Bone marrow (tissue), 2 donors: ENCODE measurements around the gene CACNA1D.

ENCODE experiments used
- DNase-seq, 2 donors: peaks; one replicate each; lab custom pipeline; 2025; lab: John Stamatoyannopoulos, UW

The CACNA1D gene

DNA sequence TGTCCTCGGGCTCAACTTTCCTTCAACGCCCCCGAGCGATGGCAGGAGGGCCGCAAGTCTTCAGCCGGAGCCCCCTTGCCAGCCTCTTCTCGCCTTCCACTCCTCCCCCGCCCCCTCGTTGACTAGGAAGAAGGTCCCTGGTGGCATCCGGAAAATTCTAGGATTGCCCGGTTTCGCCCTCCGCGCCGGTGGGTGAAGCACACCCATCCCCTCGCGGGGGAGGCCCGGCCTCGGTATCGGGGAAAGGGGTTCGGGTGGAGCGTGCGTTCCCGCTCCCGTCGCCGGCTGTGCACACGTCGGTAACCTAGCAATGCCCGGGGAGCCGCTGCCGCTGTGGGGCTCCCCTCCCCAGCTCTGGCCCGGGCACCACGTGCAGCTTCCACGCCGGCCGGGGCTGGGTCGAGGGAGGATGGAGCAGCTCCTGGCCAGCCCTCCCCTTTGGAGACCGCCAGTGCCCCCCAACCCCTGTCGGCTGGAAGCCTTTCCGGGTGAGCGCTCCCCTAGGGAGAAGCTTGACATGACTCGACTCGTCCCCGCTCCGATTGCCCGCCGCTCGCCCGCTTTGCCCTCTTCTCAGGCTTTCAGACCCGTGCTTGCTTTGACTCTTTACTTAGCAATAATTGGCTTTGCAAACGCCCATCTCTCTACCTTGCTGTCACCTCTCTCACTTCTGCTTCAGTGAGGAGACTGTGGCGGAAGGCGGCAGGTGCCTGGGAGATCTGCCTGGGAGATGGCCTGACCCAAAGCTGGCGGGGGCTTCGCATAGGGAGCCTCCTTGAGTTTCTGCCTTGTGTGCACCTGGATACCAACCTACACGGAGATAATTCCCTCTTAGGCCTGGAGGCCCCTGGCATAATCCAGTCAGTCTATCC is 1.3 kb downstream of the CACNA1D start:
- no peak for DNase-seq

DNA sequence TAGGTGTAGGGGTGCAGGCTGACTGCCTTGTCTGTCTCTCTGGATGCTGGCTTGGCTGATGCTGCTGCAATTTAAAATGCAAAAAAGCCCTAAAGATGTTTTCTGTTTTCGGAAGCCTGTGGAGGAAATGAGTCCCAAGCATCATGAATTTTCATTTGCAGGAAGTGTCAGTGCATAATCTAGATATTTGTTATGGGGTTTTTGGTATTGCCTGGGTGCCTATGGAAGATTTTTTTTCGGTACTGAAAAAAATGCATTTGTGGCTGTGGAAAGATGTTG is 1.9 kb downstream of the CACNA1D start:
- no peak for DNase-seq

DNA sequence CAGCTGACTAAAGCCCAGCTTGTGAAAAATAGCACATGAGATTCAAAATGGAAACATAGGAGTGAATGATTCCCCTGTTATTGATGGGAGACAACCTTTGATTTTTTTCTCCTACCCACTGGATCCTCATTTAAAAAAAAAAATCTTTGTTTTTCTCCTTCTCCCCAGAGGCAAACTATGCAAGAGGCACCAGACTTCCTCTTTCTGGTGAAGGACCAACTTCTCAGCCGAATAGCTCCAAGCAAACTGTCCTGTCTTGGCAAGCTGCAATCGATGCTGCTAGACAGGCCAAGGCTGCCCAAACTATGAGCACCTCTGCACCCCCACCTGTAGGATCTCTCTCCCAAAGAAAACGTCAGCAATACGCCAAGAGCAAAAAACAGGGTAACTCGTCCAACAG is 2.6 kb downstream of the CACNA1D start:
- DNase-seq, result no peak

DNA sequence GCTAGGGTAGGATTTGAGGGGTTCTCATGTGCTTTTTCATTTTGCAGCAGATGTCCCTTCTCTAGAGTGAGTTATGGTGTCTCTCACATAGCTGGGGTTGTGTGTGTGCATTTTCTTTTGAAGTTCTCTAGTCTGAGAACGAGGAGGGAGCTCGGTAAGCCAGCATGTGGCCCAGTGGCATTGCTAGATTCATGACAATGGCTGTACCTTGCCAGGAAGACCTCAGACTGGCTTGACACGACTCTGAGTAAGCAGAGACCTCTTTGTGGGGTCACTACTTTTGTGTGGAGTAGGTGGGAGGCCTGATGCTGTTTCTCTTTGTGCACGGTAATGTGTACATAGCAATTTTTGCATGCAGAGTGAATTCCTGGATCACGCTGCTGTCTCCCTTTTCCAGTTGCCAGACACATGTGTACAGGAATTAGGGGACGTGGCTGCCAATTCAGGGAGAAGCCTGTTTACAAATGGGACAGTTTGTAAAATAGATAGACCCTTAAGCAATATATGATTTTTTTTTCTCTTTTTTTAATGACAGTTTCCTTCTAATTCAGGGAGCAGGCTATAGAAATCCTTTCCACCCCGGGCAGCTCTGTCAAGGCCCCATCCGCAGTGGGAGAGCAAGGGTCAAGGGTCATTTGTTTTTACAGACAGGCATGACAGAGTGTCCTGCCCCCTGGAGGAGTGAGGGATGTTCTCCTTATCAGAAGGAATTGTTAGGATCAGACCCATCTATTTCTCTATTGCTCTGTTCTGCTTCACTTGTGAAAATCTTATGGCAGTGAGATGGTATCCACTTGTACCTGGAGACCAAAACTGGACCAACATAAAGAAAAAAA is 4.6 kb downstream of the CACNA1D start:
- DNase-seq, result no peak

DNA sequence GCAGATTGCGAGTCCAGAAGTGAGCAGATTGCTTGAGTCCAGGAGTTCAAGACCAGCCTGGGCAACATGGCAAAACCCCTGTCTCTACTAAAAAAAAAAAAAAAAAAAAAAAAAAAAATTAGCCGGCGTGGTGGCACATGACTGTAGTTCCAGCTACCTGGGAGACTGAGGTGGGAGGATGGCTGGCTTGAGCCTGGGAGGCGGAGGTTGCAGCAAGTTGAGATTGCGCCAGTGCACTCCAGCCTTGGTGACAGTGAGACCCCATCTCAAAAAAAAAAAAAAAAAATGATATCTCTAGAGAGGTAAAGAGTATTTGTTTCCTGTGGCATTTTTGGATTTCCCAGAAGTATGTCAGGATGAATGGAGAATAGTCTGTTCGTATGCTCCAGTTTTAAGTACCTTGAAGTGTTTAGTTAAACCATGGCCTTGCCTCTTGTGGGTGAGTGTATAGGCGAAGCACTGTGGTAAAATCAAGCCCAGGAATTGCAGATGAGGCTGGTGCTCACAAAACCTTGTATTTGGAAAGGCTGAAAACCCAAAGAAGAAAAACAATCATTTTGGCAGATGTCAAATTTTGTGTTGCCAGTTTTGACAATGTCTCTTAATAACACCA is 5.9 kb downstream of the CACNA1D start:
- DNase-seq, result no peak

DNA sequence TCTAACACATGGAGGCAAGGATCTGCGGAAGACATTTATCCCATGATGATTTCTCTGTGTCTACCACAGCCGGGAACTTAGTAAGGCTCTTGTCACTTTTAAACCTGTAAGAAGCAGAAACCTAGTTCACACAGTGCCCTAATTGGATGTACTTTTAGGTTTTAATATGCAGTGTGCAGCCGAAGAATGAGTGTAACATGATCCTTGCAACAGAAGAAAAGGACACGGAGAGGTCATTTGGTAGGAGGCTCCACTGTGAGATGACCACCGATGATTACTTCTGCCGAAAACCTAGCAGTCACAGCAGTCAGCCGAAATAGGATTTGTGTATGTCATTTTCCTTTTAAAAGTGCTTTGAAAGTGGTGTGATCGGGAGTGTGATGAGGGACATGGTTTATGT is 6.8 kb downstream of the CACNA1D start:
- no peak for DNase-seq

DNA sequence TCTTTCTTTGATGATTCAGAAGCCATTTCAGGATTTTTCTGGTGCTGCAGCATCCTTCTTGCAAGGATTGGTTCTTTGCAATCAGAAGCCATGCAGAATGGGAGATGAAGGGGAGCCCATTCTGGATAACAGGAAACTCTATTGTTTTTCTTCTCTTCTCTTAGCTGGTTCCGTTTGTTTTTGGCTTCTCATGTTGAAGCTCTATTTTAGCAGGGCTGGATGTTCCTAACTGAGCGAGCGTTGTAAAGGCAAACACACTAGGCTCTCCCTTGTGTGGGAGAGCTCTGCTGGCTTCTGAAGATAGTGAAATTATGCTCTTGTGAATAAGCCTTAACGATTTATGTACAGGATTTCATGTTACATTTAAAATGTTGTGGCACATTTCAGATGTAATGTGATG is 8.3 kb downstream of the CACNA1D start:
- no peak for DNase-seq

DNA sequence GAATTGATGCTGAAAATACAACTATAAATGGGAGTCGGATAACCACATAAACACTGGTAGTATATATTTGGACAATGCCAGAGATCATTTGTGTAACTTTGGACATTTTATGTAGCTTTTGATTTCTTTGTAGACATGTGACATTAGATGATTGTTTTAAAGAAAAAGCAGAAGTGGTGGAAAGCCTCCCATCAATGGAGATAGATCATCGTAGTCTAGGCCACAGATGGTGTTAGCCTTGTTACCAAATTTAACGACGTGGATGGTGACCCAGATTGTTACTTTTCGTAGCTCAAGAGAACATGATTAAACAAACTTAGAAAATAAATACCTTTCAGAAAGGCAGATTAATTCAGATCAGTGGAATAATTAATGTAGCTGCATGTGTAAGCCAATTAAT is 8.8 kb downstream of the CACNA1D start:
- DNase-seq, result no peak

DNA sequence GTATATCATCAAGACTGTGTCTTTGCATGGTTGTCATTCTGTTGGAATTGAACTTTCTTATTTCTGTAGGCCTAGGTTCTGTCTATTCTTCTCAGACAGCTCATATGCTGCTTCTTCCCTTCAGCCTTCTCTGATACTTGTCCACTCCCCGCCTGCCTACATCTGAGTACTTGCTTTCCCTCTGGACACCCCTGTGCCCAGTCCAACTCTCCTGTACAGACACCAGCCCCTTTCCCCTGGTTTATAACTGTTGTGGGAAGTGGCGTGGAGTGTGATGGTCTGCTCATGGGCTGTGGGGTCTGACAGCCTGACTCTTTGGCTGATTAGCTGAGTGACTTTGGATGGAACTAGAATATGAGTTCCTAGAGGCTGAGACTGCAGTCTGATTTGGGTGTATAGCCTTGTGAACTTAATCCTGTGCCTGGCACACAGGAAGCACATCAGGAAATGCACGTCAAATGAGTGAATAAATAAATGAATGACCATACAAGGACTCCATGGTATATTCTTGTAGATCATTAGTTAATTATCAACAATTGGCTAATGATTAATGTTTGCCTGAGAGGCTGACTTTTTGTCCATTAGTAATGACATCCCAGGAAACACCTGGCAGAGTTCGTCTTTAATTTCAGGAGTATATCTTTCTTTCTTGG is 11.8 kb downstream of the CACNA1D start:
- DNase-seq, result no peak

DNA sequence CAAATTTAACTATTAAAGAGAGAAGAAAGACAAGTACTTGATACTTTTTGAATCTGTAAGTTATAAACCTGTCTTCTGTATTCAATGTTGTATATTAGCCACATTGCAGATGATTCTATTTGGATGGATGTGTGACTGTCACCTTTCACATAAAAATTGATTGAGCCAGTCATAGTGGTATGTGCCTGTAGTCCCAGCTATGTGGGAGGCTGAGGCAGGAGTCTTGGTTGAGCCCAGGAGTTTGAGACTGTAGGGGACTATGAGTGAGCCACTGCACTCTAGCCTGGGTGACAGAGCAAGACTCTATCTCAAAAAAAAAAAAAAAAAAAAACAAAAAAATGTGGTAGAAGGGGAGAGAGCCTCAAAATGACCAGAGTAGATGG is 12.3 kb downstream of the CACNA1D start:
- DNase-seq, result no peak

DNA sequence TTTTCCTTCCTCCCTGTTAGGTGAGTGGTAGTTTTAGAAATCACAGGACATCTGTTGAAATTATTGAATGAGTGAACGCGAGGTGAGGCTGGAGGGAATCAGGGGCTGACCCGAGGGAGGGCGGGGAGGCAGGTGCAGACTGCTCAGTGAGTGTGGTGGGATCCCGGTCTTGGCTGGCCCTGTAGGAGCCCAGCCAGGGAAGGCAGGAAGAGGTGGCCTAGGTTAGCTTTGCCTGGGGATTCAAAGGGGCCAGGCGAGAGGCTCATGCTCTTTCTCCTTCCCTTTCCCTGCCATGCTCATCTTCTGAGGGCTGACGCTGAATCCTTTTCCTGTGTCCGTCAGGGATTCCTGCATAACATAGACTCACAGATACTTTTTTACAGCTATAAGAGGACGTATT is 15.1 kb downstream of the CACNA1D start:
- no peak for DNase-seq

DNA sequence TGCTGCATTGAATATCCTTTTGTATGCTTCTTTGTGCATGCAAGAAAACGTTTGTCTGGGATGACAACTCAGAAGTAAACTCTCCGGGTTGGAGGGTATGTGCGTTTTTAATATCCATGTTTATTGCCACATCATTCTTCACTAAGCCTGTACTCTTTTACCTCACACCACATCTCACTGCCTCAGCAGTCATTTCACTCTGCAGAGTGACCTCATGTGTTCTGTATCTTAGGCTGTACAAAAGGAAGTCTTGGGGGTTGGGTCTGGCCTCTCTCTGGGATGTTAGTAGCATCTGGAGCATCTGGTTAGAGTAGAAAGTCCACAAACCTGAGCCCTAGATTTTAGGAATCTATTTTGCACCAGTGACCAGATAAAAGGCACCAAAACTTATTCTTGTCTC is 16.1 kb downstream of the CACNA1D start:
- no peak for DNase-seq

DNA sequence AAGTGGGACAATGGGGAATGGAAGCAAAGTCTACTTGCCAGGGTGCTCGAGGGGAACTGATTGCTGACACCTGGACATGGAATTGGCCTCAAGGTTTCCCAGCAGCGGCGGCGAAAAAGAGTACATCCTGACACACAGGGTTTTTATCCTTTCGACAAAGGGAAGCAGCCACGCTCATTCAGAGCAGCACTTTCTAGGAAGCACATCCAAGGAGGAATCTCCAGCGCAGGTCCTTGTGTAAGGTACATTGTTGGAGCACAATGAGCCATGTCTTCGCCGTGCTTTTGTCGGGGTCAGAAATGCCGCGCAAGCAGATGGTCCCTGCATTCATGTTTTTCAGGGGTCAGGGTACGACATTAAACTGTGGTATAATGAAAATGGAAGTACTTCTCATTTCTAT is 16.8 kb downstream of the CACNA1D start:
- no peak for DNase-seq

DNA sequence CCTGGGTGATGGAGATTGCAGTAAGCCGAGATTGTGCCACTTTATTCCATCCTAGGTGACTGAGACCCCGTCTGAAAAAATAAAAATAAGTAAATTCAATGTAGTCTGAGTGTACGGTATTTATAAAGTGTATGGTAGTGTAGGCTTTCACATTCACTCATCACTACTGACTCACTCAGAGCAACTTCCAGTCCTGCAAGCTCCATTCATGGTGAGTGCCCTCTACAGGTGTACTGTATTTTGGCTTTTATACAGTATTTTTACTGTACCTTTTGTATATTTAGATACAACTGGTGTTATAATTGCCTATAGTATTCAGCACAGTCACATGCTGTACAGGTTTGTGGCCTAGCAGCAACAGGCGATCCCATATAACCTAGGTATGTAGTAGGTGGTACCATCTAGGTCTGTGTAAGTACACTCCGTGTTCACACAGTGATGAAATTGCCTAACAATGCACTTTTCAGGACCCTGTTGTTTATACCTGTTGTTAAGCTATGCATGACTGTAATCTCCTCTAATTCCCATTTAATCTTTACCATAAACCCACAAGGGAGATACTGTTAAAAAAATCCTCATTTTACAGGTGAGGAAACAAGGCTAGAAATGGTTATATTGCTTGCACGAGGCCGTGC is 19.3 kb downstream of the CACNA1D start:
- no peak for DNase-seq

DNA sequence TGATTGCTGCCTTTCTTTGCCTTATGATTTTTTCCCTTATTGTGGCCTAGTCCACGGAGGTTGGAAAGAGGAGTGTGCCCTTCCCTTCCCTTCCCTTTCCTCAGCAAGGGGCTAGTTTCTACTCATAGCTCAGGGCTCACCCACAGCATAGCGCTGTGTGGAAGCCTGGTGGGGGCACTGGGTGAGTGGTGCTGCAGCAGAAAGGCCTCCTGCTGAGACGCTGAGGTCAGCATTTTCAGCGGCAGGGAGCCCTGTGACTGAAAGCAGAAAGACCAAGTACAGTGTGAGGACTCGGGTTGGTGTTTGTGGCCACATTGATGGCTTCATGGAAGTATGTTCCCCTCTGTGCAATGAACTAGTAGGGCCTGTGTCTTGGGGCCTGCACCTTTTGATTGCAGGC is 21.9 kb downstream of the CACNA1D start:
- no peak for DNase-seq

DNA sequence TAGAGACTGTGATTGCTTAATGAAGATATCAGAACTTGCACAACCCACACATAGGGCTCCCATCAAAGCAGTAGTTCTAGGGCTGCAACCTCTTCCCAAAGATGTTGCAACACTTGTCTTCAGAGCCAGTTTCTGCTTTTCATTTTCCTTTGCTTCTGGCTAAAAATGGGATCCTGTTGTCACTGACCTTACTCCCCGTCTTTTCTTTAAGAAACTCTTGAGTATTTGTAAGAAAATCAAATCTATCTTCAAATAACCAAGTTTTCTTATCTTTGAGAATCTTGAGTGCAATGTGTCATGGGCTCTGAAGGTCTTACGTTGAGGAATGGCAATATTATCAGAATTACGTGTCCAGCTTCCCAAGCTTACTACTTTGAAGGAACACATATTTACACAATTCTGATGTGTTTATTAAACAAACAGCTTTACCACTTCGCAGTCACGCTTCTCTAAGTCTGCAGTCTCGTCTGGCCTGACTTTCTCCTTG is 24.1 kb downstream of the CACNA1D start:
- DNase-seq, result no peak

DNA sequence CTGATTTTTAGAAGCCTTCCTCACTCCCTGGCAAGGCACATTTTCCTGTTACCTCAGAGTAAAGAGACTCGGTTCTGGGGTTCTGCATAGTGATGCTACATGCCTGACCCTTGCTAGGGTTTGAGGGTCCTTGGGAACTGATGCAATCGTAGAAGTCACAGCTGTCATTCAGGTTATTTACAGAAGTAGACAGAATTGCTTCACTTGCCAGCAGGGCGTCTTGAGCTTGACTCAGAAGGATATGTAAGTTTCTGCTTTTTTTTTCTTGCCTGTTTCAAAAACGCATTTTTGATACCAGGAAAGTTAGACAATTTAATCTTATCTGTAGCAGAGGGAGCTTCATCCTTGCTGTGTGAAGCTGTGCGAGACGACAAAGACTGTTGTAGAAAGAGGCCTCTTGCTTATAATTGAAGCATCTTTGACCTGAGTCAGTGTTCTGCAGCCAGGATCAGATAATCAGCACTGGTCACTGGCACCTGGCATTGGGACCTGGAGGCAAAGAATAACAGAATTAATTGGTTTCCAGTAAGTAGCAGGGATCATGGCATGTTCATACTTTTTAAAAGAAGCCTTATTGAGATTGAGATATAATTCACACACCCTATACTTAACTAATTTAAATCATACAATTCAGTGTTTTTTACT is 24.8 kb downstream of the CACNA1D start:
- no peak for DNase-seq

DNA sequence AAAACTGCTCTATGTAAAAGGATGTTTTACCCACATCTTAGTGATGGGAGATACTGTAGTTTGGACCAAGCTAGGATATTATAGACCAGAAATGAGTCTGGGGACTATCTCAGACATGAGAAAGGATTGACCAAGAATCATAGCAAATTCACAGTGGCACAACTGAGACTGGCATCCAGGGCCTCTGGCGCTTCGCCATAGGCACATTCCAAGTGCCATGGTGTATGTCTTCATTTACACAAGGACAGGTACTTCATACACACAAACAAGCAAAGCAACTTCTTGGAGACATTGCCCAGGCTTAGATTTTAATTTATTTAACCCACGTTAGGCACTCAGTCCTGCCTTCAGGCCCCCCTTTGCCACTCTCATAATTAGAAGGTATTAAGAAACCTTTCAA is 28.9 kb downstream of the CACNA1D start:
- DNase-seq, result no peak

DNA sequence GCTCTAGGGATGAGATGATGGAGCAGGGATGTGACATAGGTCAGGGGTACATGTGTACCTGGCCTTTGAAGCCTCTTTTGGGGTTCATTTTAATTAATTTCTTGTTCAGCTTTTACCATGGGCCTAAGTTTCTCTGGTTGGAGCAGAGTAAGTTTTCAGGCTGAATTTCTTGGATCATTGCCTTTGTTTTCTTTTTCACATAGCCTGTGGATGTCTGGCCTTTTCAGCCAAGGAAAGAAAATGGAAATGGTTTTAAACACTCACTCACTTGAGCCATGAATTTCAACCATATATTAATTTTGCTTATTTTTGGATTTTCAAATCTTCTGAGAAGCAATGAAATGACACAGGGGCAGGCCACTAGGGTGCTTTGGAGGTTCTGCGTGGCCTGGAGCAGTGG is 30.2 kb downstream of the CACNA1D start:
- no peak for DNase-seq

DNA sequence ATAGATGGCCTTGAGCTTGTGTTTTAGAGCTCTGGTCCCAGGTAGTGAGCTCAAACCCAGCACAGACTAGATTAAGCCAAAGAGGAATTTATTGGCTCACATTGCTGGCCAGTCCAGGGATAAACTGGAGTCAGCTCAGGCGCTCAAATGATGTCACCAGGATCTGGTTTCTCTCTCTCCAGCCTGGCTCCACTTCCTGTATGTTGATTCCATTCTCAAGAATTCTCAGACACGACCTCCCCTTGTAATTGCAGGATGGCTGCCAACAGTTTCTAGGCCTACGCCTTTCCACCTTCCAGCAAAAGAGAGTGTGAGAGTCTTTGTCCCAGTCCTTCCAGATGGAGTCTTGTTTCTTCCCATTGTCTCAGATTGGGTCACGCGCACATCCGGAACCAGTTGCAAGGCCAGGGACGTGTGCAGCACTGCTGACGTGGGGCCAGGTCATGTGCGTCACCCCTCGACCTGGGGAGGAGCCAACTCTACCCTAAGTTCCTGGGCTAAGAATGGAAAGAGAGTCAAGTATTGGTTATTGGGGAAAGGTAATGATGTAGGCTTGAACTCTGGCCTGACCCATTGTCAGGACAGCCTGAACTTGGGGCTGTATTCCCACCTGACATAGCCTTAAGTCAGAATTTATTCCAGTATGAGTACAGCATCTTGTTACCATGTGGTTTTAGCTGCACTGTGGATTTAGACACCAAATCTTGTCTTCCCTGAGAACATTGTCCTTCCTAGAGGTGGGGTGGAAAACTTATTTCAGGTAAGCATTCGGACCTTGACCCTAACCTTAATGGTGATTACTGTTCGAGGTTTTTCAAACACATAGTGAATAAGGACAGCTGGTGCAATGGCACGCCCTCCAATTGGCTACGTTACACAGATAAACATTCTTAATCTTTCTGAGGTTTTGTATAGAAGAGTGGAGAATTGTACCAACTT is 31.6 kb downstream of the CACNA1D start:
- DNase-seq, result no peak

DNA sequence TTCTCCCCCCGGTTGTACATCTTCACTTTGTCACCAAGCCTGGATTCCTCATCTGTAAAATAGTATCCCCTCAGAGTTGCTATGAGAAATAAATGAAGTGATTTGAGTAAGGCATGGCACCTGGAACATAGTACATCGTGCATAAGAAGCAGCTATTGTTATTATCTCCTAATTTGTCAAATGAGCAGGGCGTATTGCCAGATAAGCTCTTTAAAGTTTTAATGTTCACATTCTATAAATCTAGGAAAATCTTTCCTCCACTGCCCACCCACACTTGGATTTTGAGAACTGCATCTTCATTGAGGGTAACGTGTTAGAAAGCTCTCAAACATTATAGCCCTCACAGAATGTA is 32.3 kb downstream of the CACNA1D start:
- no peak for DNase-seq
